Liver (tissue), 9 donors: ENCODE results near the gene APOBEC2. TPM values are rescaled to one million over a fixed set of nuclear protein-coding genes. Genes with fewer than 3 reads are reported as not detected.

Experiments used
- DNase-seq: peaks from one replicate; pipeline ENCODE4 v3.0.0-alpha.2; 2017; ENCODE audit warnings: low spot score
- H3K27ac ChIP-seq, 2 donors: one replicate each; pipeline ENCODE4 v1.7.0; 2013; ENCODE audit warnings: inconsistent platforms in 2 of 2, low read length in 2 of 2, control low read depth in 1 of 2, low read depth in 1 of 2, mild to moderate bottlenecking in 1 of 2
- H3K27me3 ChIP-seq, 4 donors: one replicate each; pipeline versions ENCODE4 v1.6.1 to v1.7.0; 2013; ENCODE audit warnings: low read length in 3 of 4, inconsistent platforms in 1 of 4, mild to moderate bottlenecking in 1 of 4, moderate library complexity in 1 of 4; ENCODE audit not compliant: control insufficient read depth in 4 of 4, insufficient read depth in 4 of 4
- H3K36me3 ChIP-seq, 4 donors: one replicate each; pipeline versions ENCODE4 v1.6.1 to v1.7.0; 2013; ENCODE audit warnings: low read length in 3 of 4, mild to moderate bottlenecking in 3 of 4, low read depth in 1 of 4, moderate library complexity in 1 of 4; ENCODE audit not compliant: control insufficient read depth in 4 of 4, insufficient read depth in 3 of 4
- H3K4me1 ChIP-seq, 4 donors: one replicate each; pipeline versions ENCODE4 v1.6.1 to v1.7.0; 2013; ENCODE audit warnings: low read length in 3 of 4, mild to moderate bottlenecking in 3 of 4, moderate library complexity in 1 of 4; ENCODE audit not compliant: control insufficient read depth in 4 of 4, insufficient read depth in 4 of 4
- H3K4me3 ChIP-seq, 3 donors: one replicate each; pipeline versions ENCODE4 v1.6.1 to v1.7.0; 2013; ENCODE audit warnings: low read length in 3 of 3, control low read depth in 1 of 3, low read depth in 1 of 3, mild to moderate bottlenecking in 1 of 3
- H3K9ac ChIP-seq, 2 donors: one replicate each; pipeline ENCODE4 v1.7.0; 2013; ENCODE audit warnings: low read length in 2 of 2, mild to moderate bottlenecking in 2 of 2, moderate library complexity in 2 of 2, control low read depth in 1 of 2, low read depth in 1 of 2
- H3K9me3 ChIP-seq, 4 donors: one replicate each; pipeline versions ENCODE4 v1.6.1 to v1.7.0; 2013; ENCODE audit warnings: low read length in 3 of 4; ENCODE audit not compliant: control insufficient read depth in 4 of 4
- ATF3 ChIP-seq: IDR thresholded peaks from 2 replicates; pipeline ENCODE4 v1.6.1; 2016; ENCODE audit warnings: antibody characterized with exemption
- EGR1 ChIP-seq, 2 donors: IDR thresholded peaks; 2 replicates each; pipeline ENCODE4 v1.6.1; 2016 to 2018; ENCODE audit warnings: antibody characterized with exemption in 2 of 2, low read depth in 2 of 2
- FOXA1 ChIP-seq: IDR thresholded peaks from 2 replicates; pipeline ENCODE4 v1.6.1; 2016; ENCODE audit warnings: antibody characterized with exemption
- FOXA2 ChIP-seq: IDR thresholded peaks from 2 replicates; pipeline ENCODE4 v1.6.1; 2016; ENCODE audit warnings: antibody characterized with exemption
- GABPA ChIP-seq, 2 donors: IDR thresholded peaks in 1 of 2; conservative IDR thresholded peaks in 1 of 2; 2 replicates each; pipeline ENCODE4 v1.6.1; 2016; ENCODE audit warnings: antibody characterized with exemption in 2 of 2, mild to moderate bottlenecking in 1 of 2, moderate library complexity in 1 of 2
- HNF4A ChIP-seq, 2 donors: conservative IDR thresholded peaks; 2 replicates each; pipeline ENCODE4 v1.6.1; 2016; ENCODE audit warnings: antibody characterized with exemption in 2 of 2, mild to moderate bottlenecking in 2 of 2
- HNF4G ChIP-seq: IDR thresholded peaks from 2 replicates; pipeline ENCODE4 v1.6.1; 2016; ENCODE audit warnings: antibody characterized with exemption
- JUND ChIP-seq, 2 donors: IDR thresholded peaks; 2 replicates each; pipeline ENCODE4 v1.6.1; 2016; ENCODE audit warnings: antibody characterized with exemption in 2 of 2
- NR2F2 ChIP-seq: IDR thresholded peaks from 2 replicates; pipeline ENCODE4 v1.6.1; 2016; ENCODE audit warnings: antibody characterized with exemption
- RAD21 ChIP-seq, 2 donors: IDR thresholded peaks; 2 replicates each; pipeline ENCODE4 v1.6.1; 2016; ENCODE audit warnings: antibody characterized with exemption in 2 of 2, mild to moderate bottlenecking in 2 of 2
- RXRA ChIP-seq, 2 donors: IDR thresholded peaks; 2 replicates each; pipeline ENCODE4 v1.6.1; 2017 to 2018; ENCODE audit warnings: antibody characterized with exemption in 2 of 2, mild to moderate bottlenecking in 1 of 2
- SP1 ChIP-seq: IDR thresholded peaks from 2 replicates; pipeline ENCODE4 v1.6.1; 2018; ENCODE audit warnings: antibody characterized with exemption, mild to moderate bottlenecking
- TAF1 ChIP-seq: conservative IDR thresholded peaks from 2 replicates; pipeline ENCODE4 v1.6.1; 2016; ENCODE audit warnings: antibody characterized with exemption, mild to moderate bottlenecking
- YY1 ChIP-seq: IDR thresholded peaks from 2 replicates; pipeline ENCODE4 v1.6.1; 2016; ENCODE audit warnings: antibody characterized with exemption, mild to moderate bottlenecking
- WGBS: extraction: QIAGEN DNeasy Blood & Tissue Kit; methylation state at CpG from one replicate; pipeline ENCODE4 v1.1.7; 2013; 5-methylcytosine and 5-hydroxymethylcytosine counted together
- polyA plus RNA-seq, 2 donors: library from polyadenylated mRNA; stranded (reverse) in 1 of 2; unstranded in 1 of 2; fragments of 200-250 nt in 1 of 2; fragments of >200 nt in 1 of 2; fragmentation: Nextera tagmentation in 1 of 2; extraction: Ambion mirVana in 1 of 2; gene quantifications; one replicate each; pipeline versions ENCODE4 v1.2.1 to v1.2.3, GENCODE V29; 2013 to 2015
- total RNA-seq, 2 donors: library from RNA; depleted of rRNA; stranded (reverse); fragments of >200 nt; gene quantifications; one replicate each; pipeline ENCODE4 v1.2.3, GENCODE V29; 2014
- TF ChIP-seq, protein P1 (sequence below): IDR thresholded peaks from 2 replicates; pipeline ENCODE4 v1.6.1; 2016; ENCODE audit warnings: antibody characterized with exemption
- TF ChIP-seq, protein P2 (sequence below): IDR thresholded peaks from 2 replicates; pipeline ENCODE4 v1.6.1; 2016; ENCODE audit warnings: antibody characterized with exemption, mild to moderate bottlenecking
- TF ChIP-seq, protein P3 (sequence below): fragments of 150-350 bp; IDR thresholded peaks from 2 replicates; pipeline ENCODE4 v1.5.1; 2017; ENCODE audit warnings: improper control_type of control experiment, low read depth, low read length; ENCODE audit not compliant: missing input control
- TF ChIP-seq, protein P4 (sequence below): IDR thresholded peaks from 2 replicates; pipeline ENCODE4 v1.6.1; 2016; ENCODE audit warnings: antibody characterized with exemption
- donor health status: healthy.
- donor health status: healthy.
- donor health status: healthy.
- donor health status: healthy.
- donor health status: healthy.

The APOBEC2 gene
- total and polyA plus RNA-seq, 4 donors = 1.6 to 2.3 TPM; not detected in 2

- Histone ChIP-seq H3K9ac (peak within 1 kb of the TSS; percentile 27 to 34), H3K9me3 (no peaks in the 10 kb centered on the region), H3K27me3 (no peaks in the 10 kb centered on the region), H3K36me3 (peaks cover 0 to 5% (median 2%) of the 10 kb centered on the region in 4 donors), H3K4me1 (peaks cover 14 to 72% (median 47%) of the 10 kb centered on the region in 4 donors), H3K27ac (peak within 1 kb of the TSS; percentile 83 to 87), H3K4me3 (peak within 1 kb of the TSS; percentile 54 to 83 (median 82))
- whole genome bisulfite sequencing = 52% methylated on average over 10 of the region's 10 CpGs
- DNase-seq = peak; percentile 76
- no peak for TF ChIP-seq ATF3
- TF ChIP-seq, protein P1, sequence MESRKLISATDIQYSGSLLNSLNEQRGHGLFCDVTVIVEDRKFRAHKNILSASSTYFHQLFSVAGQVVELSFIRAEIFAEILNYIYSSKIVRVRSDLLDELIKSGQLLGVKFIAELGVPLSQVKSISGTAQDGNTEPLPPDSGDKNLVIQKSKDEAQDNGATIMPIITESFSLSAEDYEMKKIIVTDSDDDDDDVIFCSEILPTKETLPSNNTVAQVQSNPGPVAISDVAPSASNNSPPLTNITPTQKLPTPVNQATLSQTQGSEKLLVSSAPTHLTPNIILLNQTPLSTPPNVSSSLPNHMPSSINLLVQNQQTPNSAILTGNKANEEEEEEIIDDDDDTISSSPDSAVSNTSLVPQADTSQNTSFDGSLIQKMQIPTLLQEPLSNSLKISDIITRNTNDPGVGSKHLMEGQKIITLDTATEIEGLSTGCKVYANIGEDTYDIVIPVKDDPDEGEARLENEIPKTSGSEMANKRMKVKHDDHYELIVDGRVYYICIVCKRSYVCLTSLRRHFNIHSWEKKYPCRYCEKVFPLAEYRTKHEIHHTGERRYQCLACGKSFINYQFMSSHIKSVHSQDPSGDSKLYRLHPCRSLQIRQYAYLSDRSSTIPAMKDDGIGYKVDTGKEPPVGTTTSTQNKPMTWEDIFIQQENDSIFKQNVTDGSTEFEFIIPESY = no peak
- TF ChIP-seq GABPA (IDR thresholded peaks at IDR 0.05 in 1 of 2, conservative IDR thresholded peaks at IDR 0.05 in 1 of 2) = no peak
- no peak for TF ChIP-seq TAF1
- no peak for TF ChIP-seq FOXA1
- peak; percentile 84 to 96 for TF ChIP-seq RXRA (IDR thresholded peaks at IDR 0.05)
- peak in 1 of 2 donors; percentile 22 for TF ChIP-seq EGR1 (IDR thresholded peaks at IDR 0.05; ENCODE audit: low read depth in 2 of 2)
- peak; percentile 32 for TF ChIP-seq YY1
- TF ChIP-seq JUND (IDR thresholded peaks at IDR 0.05) = peak in 1 of 2 donors; percentile 73
- TF ChIP-seq, protein P2, sequence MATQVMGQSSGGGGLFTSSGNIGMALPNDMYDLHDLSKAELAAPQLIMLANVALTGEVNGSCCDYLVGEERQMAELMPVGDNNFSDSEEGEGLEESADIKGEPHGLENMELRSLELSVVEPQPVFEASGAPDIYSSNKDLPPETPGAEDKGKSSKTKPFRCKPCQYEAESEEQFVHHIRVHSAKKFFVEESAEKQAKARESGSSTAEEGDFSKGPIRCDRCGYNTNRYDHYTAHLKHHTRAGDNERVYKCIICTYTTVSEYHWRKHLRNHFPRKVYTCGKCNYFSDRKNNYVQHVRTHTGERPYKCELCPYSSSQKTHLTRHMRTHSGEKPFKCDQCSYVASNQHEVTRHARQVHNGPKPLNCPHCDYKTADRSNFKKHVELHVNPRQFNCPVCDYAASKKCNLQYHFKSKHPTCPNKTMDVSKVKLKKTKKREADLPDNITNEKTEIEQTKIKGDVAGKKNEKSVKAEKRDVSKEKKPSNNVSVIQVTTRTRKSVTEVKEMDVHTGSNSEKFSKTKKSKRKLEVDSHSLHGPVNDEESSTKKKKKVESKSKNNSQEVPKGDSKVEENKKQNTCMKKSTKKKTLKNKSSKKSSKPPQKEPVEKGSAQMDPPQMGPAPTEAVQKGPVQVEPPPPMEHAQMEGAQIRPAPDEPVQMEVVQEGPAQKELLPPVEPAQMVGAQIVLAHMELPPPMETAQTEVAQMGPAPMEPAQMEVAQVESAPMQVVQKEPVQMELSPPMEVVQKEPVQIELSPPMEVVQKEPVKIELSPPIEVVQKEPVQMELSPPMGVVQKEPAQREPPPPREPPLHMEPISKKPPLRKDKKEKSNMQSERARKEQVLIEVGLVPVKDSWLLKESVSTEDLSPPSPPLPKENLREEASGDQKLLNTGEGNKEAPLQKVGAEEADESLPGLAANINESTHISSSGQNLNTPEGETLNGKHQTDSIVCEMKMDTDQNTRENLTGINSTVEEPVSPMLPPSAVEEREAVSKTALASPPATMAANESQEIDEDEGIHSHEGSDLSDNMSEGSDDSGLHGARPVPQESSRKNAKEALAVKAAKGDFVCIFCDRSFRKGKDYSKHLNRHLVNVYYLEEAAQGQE = peak; percentile 43
- peak; percentile 41 for TF ChIP-seq HNF4G
- TF ChIP-seq, protein P3, sequence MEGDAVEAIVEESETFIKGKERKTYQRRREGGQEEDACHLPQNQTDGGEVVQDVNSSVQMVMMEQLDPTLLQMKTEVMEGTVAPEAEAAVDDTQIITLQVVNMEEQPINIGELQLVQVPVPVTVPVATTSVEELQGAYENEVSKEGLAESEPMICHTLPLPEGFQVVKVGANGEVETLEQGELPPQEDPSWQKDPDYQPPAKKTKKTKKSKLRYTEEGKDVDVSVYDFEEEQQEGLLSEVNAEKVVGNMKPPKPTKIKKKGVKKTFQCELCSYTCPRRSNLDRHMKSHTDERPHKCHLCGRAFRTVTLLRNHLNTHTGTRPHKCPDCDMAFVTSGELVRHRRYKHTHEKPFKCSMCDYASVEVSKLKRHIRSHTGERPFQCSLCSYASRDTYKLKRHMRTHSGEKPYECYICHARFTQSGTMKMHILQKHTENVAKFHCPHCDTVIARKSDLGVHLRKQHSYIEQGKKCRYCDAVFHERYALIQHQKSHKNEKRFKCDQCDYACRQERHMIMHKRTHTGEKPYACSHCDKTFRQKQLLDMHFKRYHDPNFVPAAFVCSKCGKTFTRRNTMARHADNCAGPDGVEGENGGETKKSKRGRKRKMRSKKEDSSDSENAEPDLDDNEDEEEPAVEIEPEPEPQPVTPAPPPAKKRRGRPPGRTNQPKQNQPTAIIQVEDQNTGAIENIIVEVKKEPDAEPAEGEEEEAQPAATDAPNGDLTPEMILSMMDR = peak; percentile 58
- TF ChIP-seq, protein P4, sequence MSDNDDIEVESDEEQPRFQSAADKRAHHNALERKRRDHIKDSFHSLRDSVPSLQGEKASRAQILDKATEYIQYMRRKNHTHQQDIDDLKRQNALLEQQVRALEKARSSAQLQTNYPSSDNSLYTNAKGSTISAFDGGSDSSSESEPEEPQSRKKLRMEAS = no peak
- TF ChIP-seq RAD21 (IDR thresholded peaks at IDR 0.05) = peak; percentile 49 to 61
- no peak for TF ChIP-seq NR2F2
- peak; percentile 83 for TF ChIP-seq SP1
- peak; percentile 79 for TF ChIP-seq HNF4A (conservative IDR thresholded peaks at IDR 0.05)
- TF ChIP-seq FOXA2 = no peak
These were observed 13.7 kb upstream of the APOBEC2 start, which contains the start of gene UNC5CL for GRCh38 chr6:41039060-41039998. Gene UNC5CL (minus strand): TSS chr6:41039221. CDS start chr6:41035074, 4,147 bp downstream.
